ENCODE data around the gene PAN3. TPM values are rescaled to one million over a fixed set of nuclear protein-coding genes. Genes with fewer than 3 reads are reported as not detected.

The PAN3 gene
- total RNA-seq, 1 donor from 2014 or later: 51.9 TPM

- Mint-ChIP-seq H3K9me3 (ENCODE audit: unreplicated experiment) (no peaks in the 10 kb centered on the region), H3K36me3 (ENCODE audit: low read depth, unreplicated experiment) (peaks cover 60% of the 10 kb centered on the region), H3K4me3 (ENCODE audit: unreplicated experiment) (peak overlapping the region; percentile 66), H3K27ac (ENCODE audit: unreplicated experiment) (peak overlapping the region; percentile 70), H3K4me1 (ENCODE audit: unreplicated experiment) (peaks cover 73% of the 10 kb centered on the region), H3K27me3 (ENCODE audit: unreplicated experiment) (peaks cover 12% of the 10 kb centered on the region)
- DNase-seq (ENCODE audit: low spot score): no peak
- no peak for TF ChIP-seq CTCF (IDR thresholded peaks at IDR 0.05; ENCODE audit: unreplicated experiment)
Measured at GRCh38 chr13:28333204-28333881, 195.0 kb downstream of the PAN3 start.

GRCh38 chr13:28336193-28336657 lies 197.9 kb downstream of the PAN3 start:
- TF ChIP-seq CTCF (IDR thresholded peaks at IDR 0.05; ENCODE audit: unreplicated experiment): no peak
- H3K4me3 Mint-ChIP-seq (ENCODE audit: unreplicated experiment): peak overlapping the region; percentile 25
- H3K4me1 Mint-ChIP-seq (ENCODE audit: unreplicated experiment): peaks cover 59% of the 10 kb centered on the region
- peaks cover 75% of the 10 kb centered on the region for H3K36me3 Mint-ChIP-seq (ENCODE audit: low read depth, unreplicated experiment)
- peak overlapping the region; percentile 70 for H3K27ac Mint-ChIP-seq (ENCODE audit: unreplicated experiment)
- peak; percentile 39 for DNase-seq (ENCODE audit: low spot score)
- H3K27me3 Mint-ChIP-seq (ENCODE audit: unreplicated experiment): peaks cover 7% of the 10 kb centered on the region
- H3K9me3 Mint-ChIP-seq (ENCODE audit: unreplicated experiment): no peaks in the 10 kb centered on the region

GRCh38 chr13:28337166-28338005 lies 199.0 kb downstream of the PAN3 start:
- peaks cover 8% of the 10 kb centered on the region for H3K27me3 Mint-ChIP-seq (ENCODE audit: unreplicated experiment)
- peak overlapping the region; percentile 37 for H3K27ac Mint-ChIP-seq (ENCODE audit: unreplicated experiment)
- no peak overlapping the region for H3K4me3 Mint-ChIP-seq (ENCODE audit: unreplicated experiment)
- H3K4me1 Mint-ChIP-seq (ENCODE audit: unreplicated experiment): peaks cover 59% of the 10 kb centered on the region
- DNase-seq (ENCODE audit: low spot score): no peak
- H3K9me3 Mint-ChIP-seq (ENCODE audit: unreplicated experiment): no peaks in the 10 kb centered on the region
- H3K36me3 Mint-ChIP-seq (ENCODE audit: low read depth, unreplicated experiment): peaks cover 77% of the 10 kb centered on the region
- no peak for TF ChIP-seq CTCF (IDR thresholded peaks at IDR 0.05; ENCODE audit: unreplicated experiment)

GRCh38 chr13:28338006-28338574 lies 199.7 kb downstream of the PAN3 start:
- Mint-ChIP-seq H3K27me3 (ENCODE audit: unreplicated experiment) (peaks cover 8% of the 10 kb centered on the region), H3K9me3 (ENCODE audit: unreplicated experiment) (no peaks in the 10 kb centered on the region), H3K4me1 (ENCODE audit: unreplicated experiment) (peaks cover 59% of the 10 kb centered on the region), H3K4me3 (ENCODE audit: unreplicated experiment) (peak overlapping the region; percentile 4), H3K36me3 (ENCODE audit: low read depth, unreplicated experiment) (peaks cover 72% of the 10 kb centered on the region), H3K27ac (ENCODE audit: unreplicated experiment) (peak overlapping the region; percentile 37)
- no peak for TF ChIP-seq CTCF (IDR thresholded peaks at IDR 0.05; ENCODE audit: unreplicated experiment)
- DNase-seq (ENCODE audit: low spot score): no peak

All from endothelial cell (in vitro differentiated cells).